ENCODE data around the gene SHQ1.
A peak's percentile ranks its signal among the peaks of the same experiment; 100 is the strongest.

SHQ1 gene

DNA sequence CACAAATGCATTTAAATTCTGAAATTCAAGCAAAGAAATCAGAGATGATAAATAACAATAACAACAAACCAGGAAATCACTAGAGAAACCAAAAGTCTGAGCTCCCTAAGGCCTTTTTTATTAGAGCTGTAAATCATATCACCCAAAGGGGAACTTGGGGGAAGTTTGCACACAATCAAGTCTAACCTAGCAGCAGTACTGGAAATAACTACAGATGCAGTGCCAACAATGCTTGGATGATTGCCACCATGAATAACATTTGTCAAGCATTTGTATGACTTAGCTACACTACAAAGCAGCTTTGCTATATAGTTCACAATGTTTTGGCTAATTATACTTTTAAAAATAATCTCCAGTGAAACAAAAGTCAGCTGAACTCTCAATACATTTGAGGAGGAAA, 27.8 kb downstream of the SHQ1 start:
- H3K4me1 Mint-ChIP-seq (ENCODE audit: low read depth): peaks cover 16% of the 10 kb centered on the region
- H3K27me3 Mint-ChIP-seq: no peaks in the 10 kb centered on the region
- H3K36me3 Mint-ChIP-seq: peaks cover 10% of the 10 kb centered on the region
- no peaks in the 10 kb centered on the region for H3K9me3 Mint-ChIP-seq (ENCODE audit: low read depth)
- H3K4me3 Mint-ChIP-seq: no peak overlapping the region
- peak overlapping the region; percentile 62 for H3K27ac Mint-ChIP-seq

DNA sequence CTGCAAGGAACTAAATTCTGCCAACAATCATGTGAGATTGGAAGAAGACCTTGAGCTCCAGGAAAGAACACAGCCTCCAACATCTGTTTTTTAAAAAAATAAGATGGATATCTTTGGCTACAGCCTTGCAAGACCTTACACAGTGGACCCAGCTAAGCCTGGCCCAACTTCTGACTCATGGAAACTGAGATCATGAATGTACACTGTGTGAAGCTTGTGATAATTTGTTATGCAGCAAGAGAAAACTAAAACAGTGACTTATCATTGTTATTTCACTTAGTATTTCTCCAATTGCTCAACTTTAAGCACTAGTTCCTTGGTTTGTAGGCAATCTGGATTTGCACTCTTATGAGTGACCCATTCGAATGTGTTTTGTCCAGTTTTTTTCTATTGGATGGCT, 29.3 kb downstream of the SHQ1 start:
- H3K9me3 Mint-ChIP-seq (ENCODE audit: low read depth): no peaks in the 10 kb centered on the region
- peak overlapping the region; percentile 10 for H3K27ac Mint-ChIP-seq
- H3K27me3 Mint-ChIP-seq: no peaks in the 10 kb centered on the region
- H3K4me3 Mint-ChIP-seq: no peak overlapping the region
- H3K36me3 Mint-ChIP-seq: peaks cover 13% of the 10 kb centered on the region
- H3K4me1 Mint-ChIP-seq (ENCODE audit: low read depth): peaks cover 16% of the 10 kb centered on the region

DNA sequence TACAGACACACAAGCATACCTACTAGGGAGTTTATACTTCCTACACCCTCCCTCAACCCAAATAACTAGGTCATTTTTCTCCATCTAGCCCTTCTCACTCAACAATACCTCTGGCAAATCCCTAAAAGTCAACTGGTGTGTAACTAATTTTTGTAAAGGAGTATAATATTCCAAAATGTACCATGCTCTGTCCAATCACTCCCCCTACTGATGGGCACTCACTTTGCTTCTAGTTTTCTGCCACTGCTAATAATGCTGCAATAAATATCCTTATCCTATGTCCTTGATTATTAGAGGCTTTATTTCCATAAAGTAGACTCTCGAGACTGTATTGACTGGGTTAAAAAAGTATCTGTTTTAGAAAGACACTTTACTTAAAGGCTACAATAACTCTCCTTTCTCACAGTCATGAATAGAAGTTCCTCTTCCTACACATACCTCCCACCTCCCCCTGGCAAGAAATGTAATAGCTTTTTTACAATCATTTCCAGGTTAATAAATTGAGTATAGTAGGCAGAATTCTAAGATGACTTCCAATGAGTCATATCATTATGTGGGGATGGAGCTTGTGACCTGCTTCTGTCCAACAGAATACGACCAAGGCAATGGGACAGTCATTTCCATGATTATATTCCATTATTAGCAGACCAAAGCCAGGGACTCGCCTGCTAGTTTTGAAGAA, 30.0 kb downstream of the SHQ1 start:
- Mint-ChIP-seq H3K36me3 (peaks cover 16% of the 10 kb centered on the region), H3K4me3 (no peak overlapping the region), H3K4me1 (ENCODE audit: low read depth) (peaks cover 16% of the 10 kb centered on the region)

DNA sequence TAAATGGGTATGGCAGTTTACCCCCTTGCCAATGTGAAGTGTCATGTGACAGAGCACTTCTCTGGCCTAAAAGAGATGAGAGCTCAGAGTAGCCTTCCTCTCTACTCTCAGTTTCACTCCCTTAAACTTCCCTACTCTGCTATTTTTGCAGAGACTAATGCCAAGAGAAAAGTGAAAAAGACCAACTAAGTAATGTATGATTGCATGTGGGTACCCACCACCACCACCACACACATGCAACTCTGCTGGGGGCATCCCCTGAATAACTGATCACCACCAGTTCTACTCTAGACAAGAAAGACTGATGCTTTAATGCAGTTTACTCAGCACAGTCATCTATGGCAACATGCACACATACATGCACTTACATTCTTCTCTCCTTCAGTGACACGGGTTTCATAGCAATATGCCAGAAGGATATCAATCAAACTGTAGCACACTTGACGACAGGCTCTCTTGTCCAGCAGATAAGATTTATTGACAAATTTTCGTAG, 31.3 kb downstream of the SHQ1 start:
- H3K4me3 Mint-ChIP-seq: no peak overlapping the region
- no peaks in the 10 kb centered on the region for H3K27me3 Mint-ChIP-seq
- H3K36me3 Mint-ChIP-seq: peaks cover 16% of the 10 kb centered on the region
- H3K27ac Mint-ChIP-seq: no peak overlapping the region
- H3K9me3 Mint-ChIP-seq (ENCODE audit: low read depth): no peaks in the 10 kb centered on the region
- peaks cover 16% of the 10 kb centered on the region for H3K4me1 Mint-ChIP-seq (ENCODE audit: low read depth)

More for the DNA sequence above, 30.0 kb downstream of the SHQ1 start:
- Mint-ChIP-seq H3K27me3 (no peaks in the 10 kb centered on the region), H3K9me3 (ENCODE audit: low read depth) (no peaks in the 10 kb centered on the region), H3K27ac (peak overlapping the region; percentile 10)

DNA sequence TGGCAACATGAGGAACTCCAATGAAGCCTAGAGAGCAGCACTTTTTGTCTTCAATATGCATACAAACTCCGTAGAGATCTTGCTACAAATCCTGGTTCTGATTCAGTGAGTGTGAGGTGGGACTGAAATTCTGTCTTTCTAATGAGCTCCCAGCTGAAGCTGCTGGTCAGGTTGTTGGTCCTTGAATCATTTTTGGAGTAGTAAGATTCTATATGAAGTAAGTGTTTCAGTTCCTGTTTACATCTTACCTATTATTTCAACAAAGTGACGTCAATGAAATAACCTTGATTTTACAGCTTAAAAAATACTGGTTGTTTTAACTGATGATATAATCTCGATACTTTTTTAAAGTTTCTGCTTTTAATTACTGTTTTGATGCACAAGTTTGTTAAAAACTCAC, 33.9 kb downstream of the SHQ1 start:
- H3K27ac Mint-ChIP-seq: no peak overlapping the region
- no peaks in the 10 kb centered on the region for H3K9me3 Mint-ChIP-seq (ENCODE audit: low read depth)
- no peaks in the 10 kb centered on the region for H3K27me3 Mint-ChIP-seq
- H3K4me3 Mint-ChIP-seq: no peak overlapping the region
- H3K4me1 Mint-ChIP-seq (ENCODE audit: low read depth): peaks cover 26% of the 10 kb centered on the region
- H3K36me3 Mint-ChIP-seq: peaks cover 23% of the 10 kb centered on the region

DNA sequence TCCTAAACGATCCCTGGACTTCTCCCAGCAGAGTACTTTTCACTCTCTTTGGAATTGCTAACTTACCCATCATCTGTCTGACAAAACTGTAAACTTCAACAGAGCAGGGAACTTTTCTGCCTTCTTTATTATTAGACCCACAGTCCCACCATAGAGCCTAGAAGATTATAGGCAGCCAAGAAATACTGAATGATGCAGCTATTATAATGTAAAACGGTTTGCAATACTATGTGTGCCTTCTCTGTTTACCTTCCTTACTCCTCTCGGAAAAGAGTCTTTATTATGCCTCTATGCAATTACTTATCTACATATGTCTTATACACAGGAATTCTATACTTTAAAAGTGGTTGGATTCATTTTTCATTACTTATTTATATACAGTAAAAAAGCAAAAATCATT, 36.0 kb downstream of the SHQ1 start:
- Mint-ChIP-seq H3K4me3 (no peak overlapping the region), H3K27me3 (no peaks in the 10 kb centered on the region), H3K4me1 (ENCODE audit: low read depth) (peaks cover 17% of the 10 kb centered on the region), H3K36me3 (peaks cover 33% of the 10 kb centered on the region), H3K27ac (no peak overlapping the region), H3K9me3 (ENCODE audit: low read depth) (no peaks in the 10 kb centered on the region)

DNA sequence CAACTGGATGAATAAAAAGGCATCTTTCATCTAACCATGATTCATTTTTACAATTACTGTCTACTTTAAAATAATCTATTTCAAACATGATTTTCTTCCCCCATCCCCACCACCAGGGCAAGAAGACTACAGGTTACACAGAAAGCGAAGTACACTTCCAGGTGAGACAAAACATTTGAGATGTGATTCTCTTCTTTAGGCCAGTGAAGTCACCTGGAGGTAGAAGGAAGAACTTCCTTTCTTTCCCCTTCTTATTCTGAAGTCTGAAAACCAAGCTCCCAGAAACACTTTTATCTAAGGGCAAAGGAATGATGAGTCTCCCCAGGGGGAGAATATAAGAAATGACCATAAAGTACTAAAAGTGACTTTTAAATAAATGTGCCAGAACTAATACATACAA, 36.7 kb downstream of the SHQ1 start:
- no peaks in the 10 kb centered on the region for H3K27me3 Mint-ChIP-seq
- H3K4me1 Mint-ChIP-seq (ENCODE audit: low read depth): peaks cover 12% of the 10 kb centered on the region
- H3K4me3 Mint-ChIP-seq: no peak overlapping the region
- H3K36me3 Mint-ChIP-seq: peaks cover 34% of the 10 kb centered on the region
- H3K9me3 Mint-ChIP-seq (ENCODE audit: low read depth): no peaks in the 10 kb centered on the region
- H3K27ac Mint-ChIP-seq: no peak overlapping the region

DNA sequence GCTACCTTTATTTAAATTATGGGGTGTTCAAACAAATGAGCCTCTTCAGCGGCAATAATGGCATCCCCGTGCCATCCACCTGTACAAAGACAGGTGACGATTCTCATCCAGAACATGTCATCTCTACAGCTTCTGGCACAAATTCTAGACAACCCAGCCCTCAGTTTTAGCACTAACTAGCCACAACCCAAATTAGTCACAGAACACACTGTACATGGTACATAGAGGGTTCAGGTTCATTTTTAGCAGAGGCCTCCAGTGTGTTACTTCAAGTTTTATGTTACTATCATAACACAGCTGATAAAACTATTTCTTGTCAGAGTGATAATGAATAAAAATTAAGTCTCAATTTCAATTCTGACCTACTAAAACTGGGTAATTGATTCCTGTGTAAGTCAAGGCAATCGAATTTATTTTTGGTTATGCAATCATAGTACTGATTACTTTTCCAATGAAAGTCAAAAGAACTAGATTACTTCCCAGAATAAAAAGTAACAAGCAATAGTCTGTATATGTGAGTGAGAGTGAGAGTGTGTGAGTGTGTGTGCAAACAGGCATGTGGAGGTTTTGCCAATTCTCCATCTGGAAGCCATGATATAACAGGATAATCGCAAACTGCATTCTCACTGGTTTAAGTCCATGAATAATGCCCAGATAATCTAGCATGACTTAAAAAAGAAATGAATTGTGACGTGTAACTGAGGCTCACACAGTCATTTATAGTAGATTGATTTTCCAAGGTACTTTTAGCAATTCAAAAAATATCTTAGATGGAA, 37.4 kb downstream of the SHQ1 start:
- Mint-ChIP-seq H3K4me1 (ENCODE audit: low read depth) (peaks cover 12% of the 10 kb centered on the region), H3K4me3 (no peak overlapping the region), H3K27ac (no peak overlapping the region), H3K9me3 (ENCODE audit: low read depth) (no peaks in the 10 kb centered on the region), H3K36me3 (peaks cover 37% of the 10 kb centered on the region), H3K27me3 (no peaks in the 10 kb centered on the region)

DNA sequence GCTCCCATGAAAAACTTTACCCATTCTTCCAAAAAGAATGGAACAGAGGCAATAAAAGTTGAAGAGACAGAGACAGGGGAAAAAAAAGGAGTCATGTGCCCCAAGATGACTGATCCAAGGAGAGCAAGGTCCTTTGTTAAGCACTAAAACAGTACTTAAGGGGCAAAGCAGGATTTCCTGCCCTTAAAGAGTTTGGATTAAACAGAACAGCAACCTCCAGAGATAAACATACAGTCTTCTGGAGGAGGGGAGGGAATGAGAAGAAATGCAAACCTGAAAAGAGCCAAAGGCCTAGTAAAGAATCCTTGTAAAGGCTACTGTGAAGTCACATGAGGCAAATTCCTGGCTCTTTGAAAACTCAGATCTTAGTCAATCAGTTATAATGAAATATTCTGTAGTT, 38.2 kb downstream of the SHQ1 start:
- no peaks in the 10 kb centered on the region for H3K27me3 Mint-ChIP-seq
- H3K9me3 Mint-ChIP-seq (ENCODE audit: low read depth): no peaks in the 10 kb centered on the region
- peaks cover 12% of the 10 kb centered on the region for H3K4me1 Mint-ChIP-seq (ENCODE audit: low read depth)
- no peak overlapping the region for H3K4me3 Mint-ChIP-seq
- H3K36me3 Mint-ChIP-seq: peaks cover 34% of the 10 kb centered on the region
- H3K27ac Mint-ChIP-seq: no peak overlapping the region

DNA sequence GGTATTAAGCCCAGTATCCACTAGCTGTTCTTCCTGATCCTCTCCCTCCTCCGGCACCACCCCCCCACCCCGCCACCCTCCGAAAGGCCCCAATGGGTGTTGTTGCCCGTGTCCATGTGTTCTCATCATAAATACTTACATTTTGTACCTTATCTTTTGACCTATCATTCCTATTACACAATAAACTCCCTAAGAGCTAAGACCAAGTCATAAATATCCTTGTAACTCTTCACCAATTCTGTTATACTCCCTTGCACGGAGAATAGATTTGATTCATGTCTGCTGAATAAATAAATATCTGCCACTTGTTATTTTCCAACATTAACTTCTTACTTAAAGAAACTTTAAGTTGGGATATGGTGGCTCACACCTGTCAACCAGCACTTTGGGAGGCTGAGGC, 43.9 kb downstream of the SHQ1 start:
- Mint-ChIP-seq H3K4me3 (no peak overlapping the region), H3K4me1 (ENCODE audit: low read depth) (peaks cover 27% of the 10 kb centered on the region), H3K9me3 (ENCODE audit: low read depth) (no peaks in the 10 kb centered on the region), H3K36me3 (peaks cover 34% of the 10 kb centered on the region), H3K27ac (no peak overlapping the region), H3K27me3 (no peaks in the 10 kb centered on the region)

DNA sequence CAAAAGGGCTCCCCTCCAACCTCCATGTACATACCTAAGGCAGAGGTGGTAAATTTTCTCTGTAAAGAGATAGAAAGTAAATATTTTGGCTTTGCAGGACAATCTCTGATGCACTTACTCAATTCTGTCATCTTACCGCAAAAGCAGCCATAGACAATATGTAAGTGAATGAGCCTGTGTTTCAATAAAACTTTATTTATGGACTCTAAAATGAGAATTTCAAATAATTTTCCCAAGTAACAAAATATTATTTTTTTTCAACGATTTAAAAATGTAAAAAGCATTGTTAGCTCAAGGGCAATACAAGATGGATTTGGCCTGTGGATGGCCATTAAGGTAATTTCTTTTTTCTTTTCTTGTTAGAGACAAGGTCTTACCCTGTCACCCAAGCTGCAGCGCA, 44.7 kb downstream of the SHQ1 start:
- Mint-ChIP-seq H3K27me3 (no peaks in the 10 kb centered on the region), H3K9me3 (ENCODE audit: low read depth) (no peaks in the 10 kb centered on the region), H3K4me3 (no peak overlapping the region), H3K4me1 (ENCODE audit: low read depth) (peaks cover 30% of the 10 kb centered on the region), H3K36me3 (peaks cover 32% of the 10 kb centered on the region), H3K27ac (no peak overlapping the region)

DNA sequence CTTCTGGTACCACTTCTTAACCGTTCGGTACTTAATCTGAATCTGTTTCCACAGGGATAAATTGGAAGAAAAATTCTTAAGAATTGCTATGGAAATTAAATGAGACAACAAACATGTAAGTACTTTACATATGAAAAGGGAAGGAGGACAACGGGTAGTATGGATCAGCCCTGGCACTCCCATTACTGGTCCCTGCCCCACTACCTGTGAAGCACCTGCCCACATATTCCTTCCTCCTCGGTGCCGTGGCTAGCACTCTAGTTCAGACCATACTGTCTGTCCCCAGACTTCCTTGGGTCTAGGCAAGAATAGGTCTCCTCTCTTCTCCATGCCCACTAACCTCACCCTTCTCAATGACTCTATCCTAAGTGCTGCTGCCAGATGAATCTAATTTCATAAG, 46.2 kb downstream of the SHQ1 start:
- Mint-ChIP-seq H3K27me3 (no peaks in the 10 kb centered on the region), H3K4me1 (ENCODE audit: low read depth) (peaks cover 34% of the 10 kb centered on the region), H3K4me3 (no peak overlapping the region), H3K36me3 (peaks cover 34% of the 10 kb centered on the region), H3K27ac (no peak overlapping the region), H3K9me3 (ENCODE audit: low read depth) (no peaks in the 10 kb centered on the region)

DNA sequence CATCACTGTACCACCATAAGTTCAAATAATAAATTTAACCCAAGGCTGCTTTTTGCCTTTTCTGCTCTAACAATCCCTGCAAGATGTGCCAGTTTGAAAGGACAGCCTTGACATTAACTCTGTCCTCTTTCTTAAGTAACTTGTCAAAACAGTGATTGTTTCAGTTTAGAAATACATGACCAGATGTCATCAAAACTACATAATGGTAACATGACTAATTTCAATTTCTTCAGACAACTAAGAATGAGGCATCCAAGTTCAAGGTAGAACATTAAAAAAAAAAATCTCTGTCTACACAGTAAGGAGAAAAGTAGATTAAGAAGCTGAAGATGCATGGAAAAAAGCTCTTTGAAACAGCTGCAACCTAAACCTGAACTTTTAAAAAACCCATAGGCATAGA, 47.4 kb downstream of the SHQ1 start:
- peaks cover 34% of the 10 kb centered on the region for H3K4me1 Mint-ChIP-seq (ENCODE audit: low read depth)
- peak overlapping the region; percentile 24 for H3K4me3 Mint-ChIP-seq
- peaks cover 30% of the 10 kb centered on the region for H3K36me3 Mint-ChIP-seq
- no peaks in the 10 kb centered on the region for H3K27me3 Mint-ChIP-seq
- no peaks in the 10 kb centered on the region for H3K9me3 Mint-ChIP-seq (ENCODE audit: low read depth)
- peak overlapping the region; percentile 58 for H3K27ac Mint-ChIP-seq

DNA sequence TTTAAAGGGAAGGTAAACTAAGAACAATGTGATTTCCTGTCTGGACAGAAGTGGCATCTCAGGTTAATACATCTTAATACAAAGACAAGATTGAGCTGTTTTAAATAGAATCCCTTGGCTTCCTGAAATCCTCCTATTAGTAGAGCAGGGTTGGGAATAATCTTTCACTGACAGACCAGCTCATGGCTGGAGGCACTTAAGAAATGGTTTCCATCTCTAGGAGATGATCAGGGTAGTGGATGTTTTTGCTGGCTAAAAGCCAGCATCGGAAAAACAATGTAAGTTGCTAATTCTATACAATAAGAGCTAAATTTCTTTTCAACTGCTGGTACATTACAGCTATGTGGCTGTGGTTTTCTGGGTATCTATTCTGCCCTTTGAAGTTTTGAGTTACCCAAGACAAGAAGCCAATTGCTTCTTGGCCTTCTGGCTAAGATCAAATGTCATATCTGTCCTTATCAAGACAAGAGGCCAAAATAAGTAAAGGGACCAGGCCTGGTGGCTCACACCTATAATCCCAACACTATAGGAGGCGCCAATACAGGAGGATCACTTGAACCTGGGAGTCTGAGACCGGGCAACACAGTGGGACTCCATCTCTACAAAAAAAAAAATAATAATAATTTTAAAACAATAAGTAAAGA, 49.6 kb downstream of the SHQ1 start:
- no peaks in the 10 kb centered on the region for H3K27me3 Mint-ChIP-seq
- H3K9me3 Mint-ChIP-seq (ENCODE audit: low read depth): no peaks in the 10 kb centered on the region
- no peak overlapping the region for H3K4me3 Mint-ChIP-seq
- H3K4me1 Mint-ChIP-seq (ENCODE audit: low read depth): peaks cover 39% of the 10 kb centered on the region
- H3K36me3 Mint-ChIP-seq: peaks cover 34% of the 10 kb centered on the region
- H3K27ac Mint-ChIP-seq: no peak overlapping the region

DNA sequence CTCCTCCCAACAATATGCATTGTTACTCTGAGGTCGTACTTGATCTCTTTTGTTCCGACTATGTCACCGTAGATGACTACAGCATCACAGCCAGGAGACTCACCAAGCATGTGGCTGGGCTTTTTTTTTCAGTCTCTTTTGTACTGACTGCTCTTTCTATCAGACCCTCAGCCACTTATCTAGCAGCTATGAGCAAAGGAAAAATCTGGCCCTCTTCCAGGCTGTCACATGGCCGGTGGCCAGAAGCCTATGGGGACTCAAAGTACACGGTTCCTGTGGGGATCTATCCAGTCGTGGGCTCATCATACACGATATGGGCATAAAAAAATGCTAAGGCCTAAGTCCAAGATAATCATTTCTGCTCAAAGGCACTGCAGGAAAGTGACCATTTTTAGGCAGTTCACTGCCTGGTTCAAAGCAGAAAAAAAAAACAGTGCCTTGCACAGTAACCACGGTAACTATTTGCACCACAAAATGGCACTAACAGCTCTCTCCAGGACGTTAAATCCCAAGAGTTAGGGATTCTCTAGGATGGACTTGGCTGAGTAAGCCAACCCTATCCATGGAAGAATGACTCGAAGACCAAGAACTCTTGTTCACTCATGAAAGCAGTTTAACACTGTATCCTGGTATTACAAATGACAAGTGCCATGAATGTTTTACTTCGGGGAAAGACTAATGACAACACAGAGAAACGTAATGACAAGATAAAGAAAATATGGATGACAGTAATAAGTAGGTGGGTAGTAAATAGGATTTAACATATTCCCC, 50.3 kb downstream of the SHQ1 start:
- Mint-ChIP-seq H3K4me1 (ENCODE audit: low read depth) (peaks cover 39% of the 10 kb centered on the region), H3K27me3 (no peaks in the 10 kb centered on the region), H3K9me3 (ENCODE audit: low read depth) (no peaks in the 10 kb centered on the region), H3K27ac (no peak overlapping the region), H3K4me3 (no peak overlapping the region), H3K36me3 (peaks cover 34% of the 10 kb centered on the region)
